SK-N-SH (cell line): Measurements from ENCODE around the gene ARTN. TPM values are rescaled to one million over a fixed set of nuclear protein-coding genes. Genes with fewer than 3 reads are reported as not detected.

Experiments
- CTCF ChIA-PET: fragments of 300-600, 350-600 bp; formaldehyde crosslinking; extraction: SDS; loops from one replicate; lab custom pipeline; 2021; lab: Yijun Ruan, JAX
- POLR2A ChIA-PET: fragments of 350-600 bp; sonication (Branson Sonifier 250); formaldehyde crosslinking; extraction: SDS; loops from one replicate; lab custom pipeline; 2020; ENCODE audit warnings: antibody characterized with exemption, inconsistent platforms; lab: Yijun Ruan, JAX
- DNase-seq: peaks from one replicate; pipeline ENCODE4 v3.0.0; 2012
- H2AFZ ChIP-seq: fragments of 200-600 bp; sonication (generic); 2 replicates; pipeline ENCODE4 v1.8.1; 2016; ENCODE audit warnings: antibody characterized with exemption, mild to moderate bottlenecking, low read depth
- H3F3A ChIP-seq: fragments of 200-600 bp; sonication (generic); replicated peaks from 2 replicates; pipeline ENCODE3; 2016; ENCODE audit warnings: antibody characterized with exemption, mild to moderate bottlenecking; ENCODE audit not compliant: insufficient read depth
- H3K27ac ChIP-seq, 2 experiments: fragments of 200-500 bp in 1 of 2; fragments of 200-600 bp in 1 of 2; sonication (Bioruptor generic) in 1 of 2; sonication (generic), shearing (Covaris generic) in 1 of 2; 2 replicates each; pipeline versions ENCODE4 v1.5.1 to v1.6.1; 2014 to 2016; ENCODE audit warnings: low read depth in 2 of 2, inconsistent platforms in 1 of 2, low read length in 1 of 2, mild to moderate bottlenecking in 1 of 2, mixed read lengths in 1 of 2
- H3K27me3 ChIP-seq: fragments of 200-600 bp; sonication (generic), shearing (Covaris generic); 2 replicates; pipeline ENCODE4 v1.6.1; 2016; ENCODE audit warnings: mixed run types; ENCODE audit not compliant: insufficient read depth
- H3K36me3 ChIP-seq, 2 experiments: fragments of 200-500 bp in 1 of 2; fragments of 200-600 bp in 1 of 2; sonication (Bioruptor generic) in 1 of 2; sonication (generic) in 1 of 2; replicated peaks in 1 of 2; 2 replicates each; pipeline versions ENCODE3 to v1.5.1; 2014 to 2016; ENCODE audit warnings: low read length in 1 of 2, mild to moderate bottlenecking in 1 of 2; ENCODE audit not compliant: insufficient read depth in 2 of 2, control insufficient read depth in 1 of 2
- H3K4me1 ChIP-seq, 2 experiments: fragments of 200-500 bp in 1 of 2; fragments of 200-600 bp in 1 of 2; sonication (Bioruptor generic) in 1 of 2; sonication (generic), shearing (Covaris generic) in 1 of 2; 2 replicates each; pipeline versions ENCODE4 v1.5.1 to v1.6.1; 2014 to 2016; ENCODE audit warnings: low read depth in 1 of 2, low read length in 1 of 2, mixed run types in 1 of 2; ENCODE audit not compliant: insufficient read depth in 2 of 2, control insufficient read depth in 1 of 2
- H3K4me2 ChIP-seq: fragments of 200-600 bp; sonication (generic), shearing (Covaris generic); 2 replicates; pipeline ENCODE4 v1.6.1; 2017; ENCODE audit warnings: mixed run types
- H3K4me3 ChIP-seq, 2 experiments: fragments of 200-500 bp in 1 of 2; fragments of 200-600 bp in 1 of 2; sonication (Bioruptor generic) in 1 of 2; sonication (generic), shearing (Covaris generic) in 1 of 2; 2 replicates each; pipeline versions ENCODE4 v1.5.1 to v1.8.1; 2014 to 2016; ENCODE audit warnings: low read depth in 2 of 2, inconsistent platforms in 1 of 2, low read length in 1 of 2, mild to moderate bottlenecking in 1 of 2, mixed read lengths in 1 of 2, moderate library complexity in 1 of 2
- H3K79me2 ChIP-seq: fragments of 200-600 bp; sonication (generic); 2 replicates; pipeline ENCODE4 v1.8.1; 2017; ENCODE audit warnings: mild to moderate bottlenecking; ENCODE audit not compliant: insufficient read depth
- H3K9ac ChIP-seq: fragments of 200-600 bp; sonication (generic); 2 replicates; pipeline ENCODE4 v1.6.1; 2017; ENCODE audit warnings: mixed run types
- H3K9me2 ChIP-seq: fragments of 200-600 bp; sonication (generic); 2 replicates; pipeline ENCODE4 v1.6.1; 2017; ENCODE audit warnings: mixed run types
- H3K9me3 ChIP-seq: fragments of 200-600 bp; sonication (generic); 2 replicates; pipeline ENCODE4 v1.6.1; 2017; ENCODE audit warnings: mixed run types, mild to moderate bottlenecking, moderate library complexity
- H4K20me1 ChIP-seq: fragments of 200-600 bp; sonication (generic); 2 replicates; pipeline ENCODE4 v1.6.1; 2017; ENCODE audit warnings: mild to moderate bottlenecking, mixed run types; ENCODE audit not compliant: insufficient read depth
- EP300 ChIP-seq, 2 experiments: IDR thresholded peaks; 2 replicates each; pipeline versions ENCODE4 v1.4.0 to v1.6.1; 2012; ENCODE audit warnings: borderline replicate concordance in 1 of 2, low read depth in 1 of 2, low read length in 1 of 2
- FOSL2 ChIP-seq: IDR thresholded peaks from 2 replicates; pipeline ENCODE4 v1.4.0; 2012; ENCODE audit warnings: low read depth, mild to moderate bottlenecking, moderate library complexity, borderline replicate concordance
- MAX ChIP-seq: IDR thresholded peaks from 2 replicates; pipeline ENCODE4 v1.4.0; 2012; ENCODE audit warnings: low read depth
- MXI1 ChIP-seq: IDR thresholded peaks from 2 replicates; pipeline ENCODE4 v1.6.1; 2012; ENCODE audit warnings: mild to moderate bottlenecking, low read depth, low read length, improper control_type of control experiment
- NFIC ChIP-seq: IDR thresholded peaks from 2 replicates; pipeline ENCODE4 v1.4.0; 2012; ENCODE audit warnings: borderline replicate concordance
- NRF1 ChIP-seq: IDR thresholded peaks from 2 replicates; pipeline ENCODE4 v1.6.1; 2012; ENCODE audit warnings: low read depth, mild to moderate bottlenecking, low read length
- PBX3 ChIP-seq: IDR thresholded peaks from 2 replicates; pipeline ENCODE4; 2012
- POLR2AphosphoS5 ChIP-seq: IDR thresholded peaks from 2 replicates; pipeline ENCODE4 v1.6.1; 2012; ENCODE audit warnings: low read depth, low read length
- RCOR1 ChIP-seq: fragments of 150-350 bp; IDR thresholded peaks from 2 replicates; pipeline ENCODE4 v1.6.1; 2017; ENCODE audit warnings: antibody characterized with exemption, low read length
- RXRA ChIP-seq: IDR thresholded peaks from 2 replicates; pipeline ENCODE4 v1.4.0; 2012; ENCODE audit warnings: low read depth, mild to moderate bottlenecking, borderline replicate concordance
- ZBTB33 ChIP-seq: IDR thresholded peaks from 2 replicates; pipeline ENCODE4 v1.4.0; 2012; ENCODE audit warnings: low read depth, borderline replicate concordance
- WGBS: methylation state at CpG from one replicate; pipeline ENCODE4 v1.1.6; 2017; ENCODE audit warnings: low lambda C conversion rate; 5-methylcytosine and 5-hydroxymethylcytosine counted together
- polyA plus RNA-seq, 3 experiments: library from polyadenylated mRNA; depleted of rRNA; stranded (reverse); fragments of >200 nt; gene quantifications; 2 replicates each; pipeline ENCODE4 v1.2.3, GENCODE V29; 2012

The ARTN gene
- polyA plus RNA-seq, 1 of the 3 experiments (the other 2 are of a cell fraction) = 0.69 TPM

- TF ChIP-seq ZBTB33 = no peak
Measured at GRCh38 chr1:43956234-43956633, 22.6 kb downstream of the ARTN start (continued).

GRCh38 chr1:43957407-43958040, 23.9 kb downstream of the ARTN start:
- ChIA-PET CTCF (interaction anchor here (0.7 to 2.2 kb wide), 3 partner anchors 21 to 194 kb away, joined by 3 to 7 read pairs (median 6); no protein-coding TSS in a partner anchor), POLR2A (interaction anchor here (0.7 kb wide), 1 partner anchor 10 kb away, joined by 3 read pairs; no protein-coding TSS in a partner anchor)
- Histone ChIP-seq H3K9me2 (no peaks in the 10 kb centered on the region), H3K9ac (no peak overlapping the region), H2AFZ (no peak overlapping the region), H3F3A (no peaks in the 10 kb centered on the region), H3K9me3 (no peaks in the 10 kb centered on the region), H3K36me3 (peaks cover 3 to 59% of the 10 kb centered on the region in 2 experiments), H3K4me3 (no peak overlapping the region), H3K27ac (no peak overlapping the region), H3K27me3 (no peaks in the 10 kb centered on the region), H3K4me2 (no peak overlapping the region), H3K4me1 (peaks cover 0 to 4% of the 10 kb centered on the region in 2 experiments; a peak in 1 of 4 replicates), H3K79me2 (no peaks in the 10 kb centered on the region), H4K20me1 (no peaks in the 10 kb centered on the region)
- no peak for TF ChIP-seq RCOR1
- TF ChIP-seq NFIC = no peak
- TF ChIP-seq FOSL2 = no peak
- no peak for TF ChIP-seq EP300 (IDR thresholded peaks at IDR 0.05; ENCODE audit: borderline replicate concordance in 1 of 2, low read depth in 1 of 2, low read length in 1 of 2)
- no peak for TF ChIP-seq POLR2AphosphoS5
- no peak for TF ChIP-seq NRF1
- TF ChIP-seq RXRA = no peak
- no peak for TF ChIP-seq PBX3
- no peak for TF ChIP-seq MXI1
- TF ChIP-seq MAX = no peak
- 92% methylated on average over 7 of the region's 7 CpGs for WGBS
- DNase-seq = no peak
